ENCODE measurements around the gene ARHGAP23.
A peak's percentile ranks its signal among the peaks of the same experiment; 100 is the strongest.

ARHGAP23 gene

DNA sequence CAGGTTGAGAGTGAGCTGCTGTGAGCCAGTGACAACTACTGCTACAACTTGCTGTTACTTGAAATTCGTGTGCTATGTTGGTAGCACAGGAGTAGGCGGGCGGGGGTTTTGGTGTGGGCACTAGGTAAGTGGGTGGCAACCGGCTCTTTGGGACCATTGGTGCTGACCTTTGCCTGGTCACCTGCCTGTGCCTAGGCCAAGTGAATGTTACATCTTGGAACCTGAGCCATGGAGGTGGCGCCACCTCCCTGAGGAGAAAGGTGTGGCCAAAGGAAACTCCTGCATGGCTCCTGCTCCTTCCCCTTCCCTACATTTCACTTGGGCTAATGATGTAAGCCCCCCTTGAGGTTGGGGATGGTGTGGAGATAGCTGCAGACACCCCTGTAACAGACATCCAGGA lies 25.4 kb upstream of the ARHGAP23 start:
- ATAC-seq: no peak
- TF ChIP-seq, protein P1, sequence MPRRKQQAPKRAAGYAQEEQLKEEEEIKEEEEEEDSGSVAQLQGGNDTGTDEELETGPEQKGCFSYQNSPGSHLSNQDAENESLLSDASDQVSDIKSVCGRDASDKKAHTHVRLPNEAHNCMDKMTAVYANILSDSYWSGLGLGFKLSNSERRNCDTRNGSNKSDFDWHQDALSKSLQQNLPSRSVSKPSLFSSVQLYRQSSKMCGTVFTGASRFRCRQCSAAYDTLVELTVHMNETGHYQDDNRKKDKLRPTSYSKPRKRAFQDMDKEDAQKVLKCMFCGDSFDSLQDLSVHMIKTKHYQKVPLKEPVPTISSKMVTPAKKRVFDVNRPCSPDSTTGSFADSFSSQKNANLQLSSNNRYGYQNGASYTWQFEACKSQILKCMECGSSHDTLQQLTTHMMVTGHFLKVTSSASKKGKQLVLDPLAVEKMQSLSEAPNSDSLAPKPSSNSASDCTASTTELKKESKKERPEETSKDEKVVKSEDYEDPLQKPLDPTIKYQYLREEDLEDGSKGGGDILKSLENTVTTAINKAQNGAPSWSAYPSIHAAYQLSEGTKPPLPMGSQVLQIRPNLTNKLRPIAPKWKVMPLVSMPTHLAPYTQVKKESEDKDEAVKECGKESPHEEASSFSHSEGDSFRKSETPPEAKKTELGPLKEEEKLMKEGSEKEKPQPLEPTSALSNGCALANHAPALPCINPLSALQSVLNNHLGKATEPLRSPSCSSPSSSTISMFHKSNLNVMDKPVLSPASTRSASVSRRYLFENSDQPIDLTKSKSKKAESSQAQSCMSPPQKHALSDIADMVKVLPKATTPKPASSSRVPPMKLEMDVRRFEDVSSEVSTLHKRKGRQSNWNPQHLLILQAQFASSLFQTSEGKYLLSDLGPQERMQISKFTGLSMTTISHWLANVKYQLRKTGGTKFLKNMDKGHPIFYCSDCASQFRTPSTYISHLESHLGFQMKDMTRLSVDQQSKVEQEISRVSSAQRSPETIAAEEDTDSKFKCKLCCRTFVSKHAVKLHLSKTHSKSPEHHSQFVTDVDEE (CRISPR knock-in tag; IDR thresholded peaks at IDR 0.05): no peak
- TF ChIP-seq TCF4 (CRISPR knock-in tag; IDR thresholded peaks at IDR 0.05; ENCODE audit: borderline replicate concordance) (no peak), TOX (CRISPR knock-in tag; IDR thresholded peaks at IDR 0.05; ENCODE audit: borderline replicate concordance) (no peak), ZFP3 (CRISPR knock-in tag; IDR thresholded peaks at IDR 0.05) (no peak), BACH2 (CRISPR knock-in tag; IDR thresholded peaks at IDR 0.05; ENCODE audit: borderline replicate concordance) (no peak), ZNF70 (CRISPR knock-in tag; IDR thresholded peaks at IDR 0.05) (no peak), ZNF565 (CRISPR knock-in tag; conservative IDR thresholded peaks at IDR 0.05; ENCODE audit: low read depth) (no peak), GLIS3 (CRISPR knock-in tag; IDR thresholded peaks at IDR 0.05) (no peak), ISL1 (CRISPR knock-in tag; IDR thresholded peaks at IDR 0.05) (no peak), ESRRG (CRISPR knock-in tag; IDR thresholded peaks at IDR 0.05) (no peak), CSDC2 (CRISPR knock-in tag; IDR thresholded peaks at IDR 0.05) (no peak), ARNTL (CRISPR knock-in tag; IDR thresholded peaks at IDR 0.05; ENCODE audit: borderline replicate concordance, low read depth) (no peak)
- TF ChIP-seq, protein P2, sequence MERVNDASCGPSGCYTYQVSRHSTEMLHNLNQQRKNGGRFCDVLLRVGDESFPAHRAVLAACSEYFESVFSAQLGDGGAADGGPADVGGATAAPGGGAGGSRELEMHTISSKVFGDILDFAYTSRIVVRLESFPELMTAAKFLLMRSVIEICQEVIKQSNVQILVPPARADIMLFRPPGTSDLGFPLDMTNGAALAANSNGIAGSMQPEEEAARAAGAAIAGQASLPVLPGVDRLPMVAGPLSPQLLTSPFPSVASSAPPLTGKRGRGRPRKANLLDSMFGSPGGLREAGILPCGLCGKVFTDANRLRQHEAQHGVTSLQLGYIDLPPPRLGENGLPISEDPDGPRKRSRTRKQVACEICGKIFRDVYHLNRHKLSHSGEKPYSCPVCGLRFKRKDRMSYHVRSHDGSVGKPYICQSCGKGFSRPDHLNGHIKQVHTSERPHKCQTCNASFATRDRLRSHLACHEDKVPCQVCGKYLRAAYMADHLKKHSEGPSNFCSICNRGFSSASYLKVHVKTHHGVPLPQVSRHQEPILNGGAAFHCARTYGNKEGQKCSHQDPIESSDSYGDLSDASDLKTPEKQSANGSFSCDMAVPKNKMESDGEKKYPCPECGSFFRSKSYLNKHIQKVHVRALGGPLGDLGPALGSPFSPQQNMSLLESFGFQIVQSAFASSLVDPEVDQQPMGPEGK (CRISPR knock-in tag; IDR thresholded peaks at IDR 0.05; ENCODE audit: borderline replicate concordance): no peak
- TF ChIP-seq, protein P3, sequence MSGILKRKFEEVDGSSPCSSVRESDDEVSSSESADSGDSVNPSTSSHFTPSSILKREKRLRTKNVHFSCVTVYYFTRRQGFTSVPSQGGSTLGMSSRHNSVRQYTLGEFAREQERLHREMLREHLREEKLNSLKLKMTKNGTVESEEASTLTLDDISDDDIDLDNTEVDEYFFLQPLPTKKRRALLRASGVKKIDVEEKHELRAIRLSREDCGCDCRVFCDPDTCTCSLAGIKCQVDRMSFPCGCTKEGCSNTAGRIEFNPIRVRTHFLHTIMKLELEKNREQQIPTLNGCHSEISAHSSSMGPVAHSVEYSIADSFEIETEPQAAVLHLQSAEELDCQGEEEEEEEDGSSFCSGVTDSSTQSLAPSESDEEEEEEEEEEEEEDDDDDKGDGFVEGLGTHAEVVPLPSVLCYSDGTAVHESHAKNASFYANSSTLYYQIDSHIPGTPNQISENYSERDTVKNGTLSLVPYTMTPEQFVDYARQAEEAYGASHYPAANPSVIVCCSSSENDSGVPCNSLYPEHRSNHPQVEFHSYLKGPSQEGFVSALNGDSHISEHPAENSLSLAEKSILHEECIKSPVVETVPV (CRISPR knock-in tag; IDR thresholded peaks at IDR 0.05): no peak
- TF ChIP-seq, protein P4, sequence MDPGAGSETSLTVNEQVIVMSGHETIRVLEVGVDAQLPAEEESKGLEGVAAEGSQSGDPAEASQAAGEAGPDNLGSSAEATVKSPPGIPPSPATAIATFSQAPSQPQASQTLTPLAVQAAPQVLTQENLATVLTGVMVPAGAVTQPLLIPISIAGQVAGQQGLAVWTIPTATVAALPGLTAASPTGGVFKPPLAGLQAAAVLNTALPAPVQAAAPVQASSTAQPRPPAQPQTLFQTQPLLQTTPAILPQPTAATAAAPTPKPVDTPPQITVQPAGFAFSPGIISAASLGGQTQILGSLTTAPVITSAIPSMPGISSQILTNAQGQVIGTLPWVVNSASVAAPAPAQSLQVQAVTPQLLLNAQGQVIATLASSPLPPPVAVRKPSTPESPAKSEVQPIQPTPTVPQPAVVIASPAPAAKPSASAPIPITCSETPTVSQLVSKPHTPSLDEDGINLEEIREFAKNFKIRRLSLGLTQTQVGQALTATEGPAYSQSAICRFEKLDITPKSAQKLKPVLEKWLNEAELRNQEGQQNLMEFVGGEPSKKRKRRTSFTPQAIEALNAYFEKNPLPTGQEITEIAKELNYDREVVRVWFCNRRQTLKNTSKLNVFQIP (CRISPR knock-in tag; IDR thresholded peaks at IDR 0.05; ENCODE audit: borderline replicate concordance, low read depth): no peak

DNA sequence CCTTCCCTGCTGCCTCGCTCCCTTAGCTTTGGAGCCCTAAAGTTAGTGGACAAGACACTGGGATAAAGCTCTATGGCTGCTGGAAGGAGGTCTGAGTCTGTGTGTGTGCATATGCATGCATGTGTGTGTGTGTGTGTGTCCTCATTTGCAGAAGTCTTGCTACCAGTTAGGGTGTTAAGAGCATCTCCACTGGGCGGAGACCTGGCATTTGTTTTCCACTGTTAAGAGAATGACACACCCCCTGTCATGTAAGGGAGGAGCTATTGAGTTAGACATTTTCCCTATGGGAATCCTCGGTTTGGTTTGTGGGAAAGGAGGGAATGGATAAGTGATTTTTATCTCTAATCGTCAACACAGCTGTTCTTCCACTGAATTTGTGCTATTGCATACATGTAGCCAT lies 24.8 kb upstream of the ARHGAP23 start:
- TF ChIP-seq BACH2 (CRISPR knock-in tag; IDR thresholded peaks at IDR 0.05; ENCODE audit: borderline replicate concordance) (no peak), TOX (CRISPR knock-in tag; IDR thresholded peaks at IDR 0.05; ENCODE audit: borderline replicate concordance) (no peak), ZFP3 (CRISPR knock-in tag; IDR thresholded peaks at IDR 0.05) (no peak), ZNF565 (CRISPR knock-in tag; conservative IDR thresholded peaks at IDR 0.05; ENCODE audit: low read depth) (no peak), OSR1 (CRISPR knock-in tag; IDR thresholded peaks at IDR 0.05) (no peak), TCF4 (CRISPR knock-in tag; IDR thresholded peaks at IDR 0.05; ENCODE audit: borderline replicate concordance) (no peak), GLIS3 (CRISPR knock-in tag; IDR thresholded peaks at IDR 0.05) (no peak), SNAI2 (CRISPR knock-in tag; IDR thresholded peaks at IDR 0.05) (no peak), ZC3H10 (CRISPR knock-in tag; IDR thresholded peaks at IDR 0.05) (no peak), ZNF70 (CRISPR knock-in tag; IDR thresholded peaks at IDR 0.05) (no peak), ZNF8 (CRISPR knock-in tag; IDR thresholded peaks at IDR 0.05) (no peak), PPARA (CRISPR knock-in tag; IDR thresholded peaks at IDR 0.05; ENCODE audit: borderline replicate concordance) (no peak), ISL1 (CRISPR knock-in tag; IDR thresholded peaks at IDR 0.05) (no peak), ZFP30 (CRISPR knock-in tag; IDR thresholded peaks at IDR 0.05) (no peak), CSDC2 (CRISPR knock-in tag; IDR thresholded peaks at IDR 0.05) (no peak), RARB (CRISPR knock-in tag; IDR thresholded peaks at IDR 0.05) (no peak)
- TF ChIP-seq, protein P5, sequence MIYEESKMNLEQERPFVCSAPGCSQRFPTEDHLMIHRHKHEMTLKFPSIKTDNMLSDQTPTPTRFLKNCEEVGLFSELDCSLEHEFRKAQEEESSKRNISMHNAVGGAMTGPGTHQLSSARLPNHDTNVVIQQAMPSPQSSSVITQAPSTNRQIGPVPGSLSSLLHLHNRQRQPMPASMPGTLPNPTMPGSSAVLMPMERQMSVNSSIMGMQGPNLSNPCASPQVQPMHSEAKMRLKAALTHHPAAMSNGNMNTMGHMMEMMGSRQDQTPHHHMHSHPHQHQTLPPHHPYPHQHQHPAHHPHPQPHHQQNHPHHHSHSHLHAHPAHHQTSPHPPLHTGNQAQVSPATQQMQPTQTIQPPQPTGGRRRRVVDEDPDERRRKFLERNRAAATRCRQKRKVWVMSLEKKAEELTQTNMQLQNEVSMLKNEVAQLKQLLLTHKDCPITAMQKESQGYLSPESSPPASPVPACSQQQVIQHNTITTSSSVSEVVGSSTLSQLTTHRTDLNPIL (CRISPR knock-in tag; IDR thresholded peaks at IDR 0.05; ENCODE audit: low read depth): no peak
- TF ChIP-seq, protein P1 (CRISPR knock-in tag; IDR thresholded peaks at IDR 0.05): no peak
- TF ChIP-seq, protein P2 (CRISPR knock-in tag; IDR thresholded peaks at IDR 0.05; ENCODE audit: borderline replicate concordance): no peak
- ATAC-seq: peak; percentile 35; the same call in 2 of the 3 replicates

Measured in SK-N-SH treated with all-trans-retinoic acid at 6 μM for 48 hours (cell line).